Stimulated activated effector memory CD8-positive, alpha-beta T cell treated with anti-CD3 and anti-CD28 coated beads, Interleukin-12 subunit alpha, Interleukin-12 subunit beta, amount 100 ng/mL, for 72 hours (primary cell): Measurements from ENCODE around the gene SELENOM.
"Not testable (repeated sequence)": the region's sequence is repeated elsewhere in the genome, so short reads cannot be mapped to it uniquely, and the experiment has no call there.

Source experiments
- ATAC-seq: fragments of 150-1000 bp; cut with Tn5 transposase; 2 replicates; pipeline ENCODE4 v1.10.0; 2021
- DNase-seq, 2 donors: peaks; one replicate each; pipeline ENCODE4 v3.0.0; 2021 to 2022; ENCODE audit warnings: low spot score in 2 of 2
- H3K27ac Mint-ChIP-seq: one replicate; pipeline ENCODE4 v1.8.0; 2022; ENCODE audit warnings: mild to moderate bottlenecking, mixed read lengths
- H3K36me3 Mint-ChIP-seq: one replicate; pipeline ENCODE4 v1.8.0; 2022; ENCODE audit warnings: mild to moderate bottlenecking, mixed read lengths
- H3K4me1 Mint-ChIP-seq: one replicate; pipeline ENCODE4 v1.8.0; 2022; ENCODE audit warnings: mixed read lengths
- H3K4me3 Mint-ChIP-seq: one replicate; pipeline ENCODE4 v1.8.0; 2022; ENCODE audit warnings: mild to moderate bottlenecking, mixed read lengths
- H3K9me3 Mint-ChIP-seq: one replicate; pipeline ENCODE4 v1.8.0; 2022; ENCODE audit warnings: mixed read lengths

The SELENOM gene

DNA sequence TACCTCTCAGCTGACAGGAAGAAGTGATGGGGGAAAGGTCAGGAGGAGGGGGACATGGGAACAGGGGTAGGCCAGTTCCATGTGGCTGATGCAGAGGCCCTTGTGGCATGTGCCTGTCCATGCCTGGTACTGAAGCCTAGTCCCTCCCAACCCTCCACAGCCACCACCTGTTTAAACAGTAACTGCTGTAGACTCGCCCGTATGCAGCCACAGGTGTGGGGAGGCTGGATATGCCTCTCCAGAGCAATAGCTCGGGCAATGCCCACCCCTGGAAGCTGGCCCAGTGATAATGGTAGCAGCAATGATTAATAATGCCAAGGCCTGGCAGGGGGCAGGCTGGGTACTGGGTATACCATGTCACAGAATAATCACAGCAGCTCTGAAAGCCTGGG, 24.0 kb downstream of the SELENOM start:
- Mint-ChIP-seq H3K36me3 (no peaks in the 10 kb centered on the region), H3K4me3 (peak overlapping the region; percentile 87), H3K9me3 (no peaks in the 10 kb centered on the region), H3K4me1 (peaks cover 48% of the 10 kb centered on the region), H3K27ac (peak overlapping the region; percentile 91)
- ATAC-seq, result no peak
- no peak for DNase-seq

DNA sequence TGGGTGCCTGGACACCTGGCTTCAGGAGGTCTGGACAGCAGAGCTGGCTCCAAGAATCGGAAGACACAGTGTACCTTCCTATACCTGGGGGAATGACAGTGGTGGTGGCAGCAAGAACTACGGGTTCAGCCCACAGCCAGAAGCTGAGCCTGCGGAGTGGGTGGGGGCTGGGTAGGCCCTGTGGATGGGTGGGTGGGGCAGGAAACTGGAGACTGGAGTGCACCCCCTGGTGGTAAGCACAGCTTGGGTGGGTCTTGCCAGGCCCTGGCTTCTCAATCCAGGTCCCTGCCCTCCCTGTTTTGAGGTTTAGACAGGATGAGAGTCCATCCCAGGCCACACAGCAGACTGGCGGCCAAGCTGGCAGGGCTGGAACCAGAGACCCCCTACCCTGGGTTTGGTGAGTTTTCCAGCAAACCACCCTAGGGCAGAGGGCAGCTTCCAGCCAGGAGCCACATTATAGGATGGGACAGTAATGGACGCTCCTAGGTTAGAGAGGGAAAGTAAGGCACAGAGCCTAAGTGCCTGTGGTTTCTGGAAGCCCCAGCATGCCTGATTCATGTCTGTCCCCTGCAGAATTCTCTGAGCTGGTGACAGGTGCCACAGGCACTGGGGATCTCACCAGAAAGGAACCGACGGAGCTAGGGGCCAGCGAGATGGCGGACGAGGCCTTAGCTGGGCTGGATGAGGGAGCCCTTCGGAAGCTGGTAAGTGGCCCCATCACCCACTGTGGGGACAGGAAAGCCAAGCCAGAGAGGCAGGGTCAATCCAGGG, 24.6 kb downstream of the SELENOM start:
- H3K27ac Mint-ChIP-seq, result no peak overlapping the region
- H3K4me1 Mint-ChIP-seq, result peaks cover 48% of the 10 kb centered on the region
- no peak for DNase-seq
- no peaks in the 10 kb centered on the region for H3K36me3 Mint-ChIP-seq
- H3K9me3 Mint-ChIP-seq, result no peaks in the 10 kb centered on the region
- peak overlapping the region; percentile 87 for H3K4me3 Mint-ChIP-seq
- no peak for ATAC-seq

DNA sequence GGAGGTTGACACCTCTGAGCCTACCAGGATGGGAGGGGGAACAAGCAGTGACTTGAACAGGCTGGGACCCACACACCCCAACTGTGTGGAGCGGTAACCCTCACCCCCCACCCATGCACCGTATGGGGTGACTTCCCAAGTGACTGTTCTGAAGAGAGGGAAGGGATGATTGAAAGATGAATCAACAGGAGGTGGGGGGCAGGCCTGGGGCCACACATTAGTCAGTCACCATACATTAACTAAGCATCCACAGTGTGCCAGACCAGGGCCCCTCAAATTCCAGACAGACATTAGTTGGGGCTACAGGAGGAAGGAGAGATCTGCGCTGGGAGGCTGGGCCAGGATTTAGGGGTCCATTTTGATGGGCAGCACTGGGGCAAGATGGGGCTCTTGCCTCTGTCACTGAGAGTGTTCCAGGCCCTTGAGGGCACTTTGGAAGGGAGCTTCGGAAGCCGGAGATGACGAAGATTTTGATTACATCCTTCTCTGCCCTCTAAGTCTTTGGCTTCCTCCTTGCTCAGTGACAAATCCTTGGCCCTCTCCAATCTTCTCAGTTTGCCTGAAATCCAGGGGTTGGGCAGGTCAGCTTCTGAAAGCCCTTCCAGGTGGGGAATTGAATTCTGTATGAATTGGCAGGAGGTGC, 25.3 kb downstream of the SELENOM start:
- Mint-ChIP-seq H3K9me3 (no peaks in the 10 kb centered on the region), H3K4me1 (peaks cover 48% of the 10 kb centered on the region), H3K27ac (peak overlapping the region; percentile 52), H3K36me3 (no peaks in the 10 kb centered on the region), H3K4me3 (peak overlapping the region; percentile 87)
- peak; percentile 2 for ATAC-seq
- no peak for DNase-seq

DNA sequence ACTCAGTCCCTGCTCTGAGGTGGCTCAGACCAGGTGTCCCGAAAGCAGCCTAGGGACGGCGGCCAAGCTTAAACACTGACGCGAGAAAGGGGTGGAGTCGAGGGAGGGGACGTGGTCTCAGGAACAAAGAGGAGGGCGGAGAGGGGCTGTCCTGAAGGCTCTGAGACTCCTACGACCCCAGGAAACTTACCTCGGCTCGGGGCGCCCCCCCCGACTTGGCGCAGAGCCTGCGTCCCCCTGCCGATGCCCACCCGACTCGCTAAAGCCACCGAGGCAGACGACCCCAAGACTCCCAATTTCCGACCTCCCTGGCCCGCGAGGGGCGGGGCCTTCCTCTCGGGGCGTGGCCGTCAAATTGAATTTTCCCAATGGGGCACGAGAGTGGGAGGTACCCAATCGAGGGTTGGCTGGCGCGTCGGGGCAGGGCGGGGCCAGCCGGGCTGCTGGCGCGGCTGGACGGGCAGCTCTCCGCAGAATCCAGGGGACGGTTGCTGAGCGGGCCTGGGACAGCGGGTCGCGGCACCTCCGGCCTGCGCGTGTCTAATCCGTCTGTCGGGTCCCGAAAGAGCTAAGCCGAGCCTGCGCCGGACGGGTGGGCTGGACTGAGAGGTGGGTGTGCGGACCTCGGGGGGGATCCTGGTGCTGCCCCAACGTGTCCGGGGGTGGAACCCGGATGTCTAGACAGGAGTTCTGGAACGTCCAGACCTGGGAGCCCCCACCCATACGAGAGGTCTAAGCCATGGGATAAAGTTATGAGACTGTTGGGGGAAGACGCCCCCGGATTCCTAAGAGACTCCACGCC, 26.3 kb downstream of the SELENOM start, which contains the start of gene SMTN:
Gene SMTN (plus strand): TSS at position 471 of the 802 bp plus-strand sequence. CDS start 1,941 bp downstream, outside the sequence.
- peak; percentile 77 for ATAC-seq
- DNase-seq, result peak; percentile 83 to 95
- no peaks in the 10 kb centered on the region for H3K36me3 Mint-ChIP-seq
- H3K4me3 Mint-ChIP-seq, result peak within 1 kb of the TSS; percentile 87
- H3K27ac Mint-ChIP-seq, result peak within 1 kb of the TSS; percentile 52
- H3K4me1 Mint-ChIP-seq, result peaks cover 48% of the 10 kb centered on the region
- no peaks in the 10 kb centered on the region for H3K9me3 Mint-ChIP-seq

DNA sequence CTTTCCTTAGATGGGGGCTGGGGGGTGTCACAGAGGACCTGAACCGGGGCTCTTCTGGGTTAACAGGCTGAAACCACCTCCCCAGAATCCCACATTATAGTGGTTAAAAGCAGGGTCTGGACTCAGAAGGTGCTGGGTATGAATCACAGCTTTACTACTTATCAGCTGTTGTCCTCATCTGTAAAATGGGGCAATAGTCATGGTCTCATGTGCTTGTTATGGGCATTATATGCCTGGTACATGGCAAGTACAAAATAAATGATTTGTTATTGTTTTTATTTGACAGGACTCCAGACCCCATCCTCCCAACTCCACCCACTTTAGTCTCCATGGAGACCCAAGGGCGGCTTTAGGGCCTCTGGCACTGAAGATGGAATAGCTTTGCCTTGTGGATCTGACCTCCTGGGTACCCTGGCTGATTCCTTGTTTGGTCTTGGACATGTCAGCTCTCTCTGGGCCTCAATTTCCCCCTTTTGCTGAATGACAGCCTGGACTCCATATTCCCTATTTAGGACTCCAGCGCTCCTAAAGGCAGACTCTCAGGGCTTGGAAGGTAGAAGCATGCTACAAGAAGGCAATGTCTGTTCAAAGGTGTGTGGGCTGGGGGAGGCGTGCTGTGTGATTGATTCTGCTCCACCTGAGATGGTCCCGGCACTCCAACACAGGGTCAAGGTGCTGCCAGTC, 27.1 kb downstream of the SELENOM start:
- peak overlapping the region; percentile 52 for H3K27ac Mint-ChIP-seq
- H3K9me3 Mint-ChIP-seq, result no peaks in the 10 kb centered on the region
- H3K4me3 Mint-ChIP-seq, result peak overlapping the region; percentile 87
- ATAC-seq (no peak), DNase-seq (no peak)
- peaks cover 46% of the 10 kb centered on the region for H3K4me1 Mint-ChIP-seq
- H3K36me3 Mint-ChIP-seq, result no peaks in the 10 kb centered on the region

DNA sequence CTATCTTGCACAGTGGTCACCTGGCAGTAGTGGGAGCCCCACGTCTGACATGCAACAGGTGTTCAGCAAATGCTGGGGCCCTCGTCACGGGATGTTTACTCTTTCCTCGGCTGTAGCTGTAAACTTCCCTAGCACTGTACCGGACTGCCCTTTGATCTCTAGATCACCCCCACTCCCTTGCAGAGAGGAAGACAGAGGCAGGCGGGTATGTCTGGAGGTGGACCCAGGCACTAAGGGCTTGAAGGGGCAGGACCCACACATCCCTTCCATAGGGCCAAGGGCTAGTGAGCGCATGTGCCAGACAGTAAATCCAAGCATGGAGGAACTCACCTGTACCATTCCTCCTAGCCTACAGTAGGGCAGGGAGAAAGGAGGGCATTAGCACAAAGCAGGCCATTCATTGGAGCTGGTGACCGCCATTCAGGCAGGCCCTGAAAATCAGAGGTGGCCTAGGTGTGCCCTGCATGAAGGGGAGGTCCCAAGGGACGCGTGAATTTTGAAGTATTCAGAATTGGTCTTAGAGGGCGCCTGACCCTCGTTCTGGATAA, 28.2 kb downstream of the SELENOM start:
- peak overlapping the region; percentile 67 for H3K27ac Mint-ChIP-seq
- DNase-seq (no peak), ATAC-seq (no peak)
- no peaks in the 10 kb centered on the region for H3K9me3 Mint-ChIP-seq
- no peak overlapping the region for H3K4me3 Mint-ChIP-seq
- no peaks in the 10 kb centered on the region for H3K36me3 Mint-ChIP-seq
- H3K4me1 Mint-ChIP-seq, result peaks cover 38% of the 10 kb centered on the region

DNA sequence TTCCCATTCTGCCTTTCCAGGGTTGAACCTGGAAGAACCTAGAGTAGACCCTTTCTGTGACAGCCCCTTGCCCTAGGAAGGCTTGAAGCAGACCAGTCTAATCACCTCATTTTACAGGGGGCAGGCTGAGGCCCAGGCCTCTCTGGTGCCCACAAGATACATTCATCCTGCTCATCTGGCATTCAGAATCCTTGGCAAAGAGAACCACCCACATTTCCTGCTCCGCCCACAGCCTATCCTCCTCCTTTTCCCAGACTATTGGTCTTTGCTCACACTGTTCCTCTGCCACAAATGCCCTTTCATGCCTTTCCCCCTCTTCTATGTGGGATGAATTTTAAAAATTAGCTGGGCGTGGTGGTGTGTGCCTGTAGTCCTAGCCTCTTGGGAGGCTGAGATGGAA, 29.0 kb downstream of the SELENOM start:
- H3K4me3 Mint-ChIP-seq, DNase-seq: not testable (repeated sequence)

DNA sequence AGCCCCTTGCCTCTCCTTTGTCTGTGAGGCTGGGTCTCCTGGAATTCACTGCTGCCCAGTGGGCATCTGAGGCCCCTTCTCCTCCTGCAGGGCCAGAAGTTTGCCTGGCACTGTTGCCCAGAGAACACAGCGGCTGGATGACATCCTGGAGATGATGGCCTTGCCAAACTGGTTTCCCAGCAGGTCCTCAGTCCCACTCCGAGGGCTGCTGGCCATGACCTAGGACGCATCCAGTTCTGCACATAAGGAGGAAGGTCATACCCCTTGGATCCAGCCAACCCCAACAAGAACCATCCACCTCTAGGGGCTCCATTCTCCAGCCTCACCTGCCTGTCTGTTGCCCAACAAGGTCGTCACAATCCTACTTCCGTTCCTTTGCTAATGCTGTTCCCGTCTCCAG, 29.7 kb downstream of the SELENOM start:
- Mint-ChIP-seq H3K36me3 (no peaks in the 10 kb centered on the region), H3K4me1 (peaks cover 23% of the 10 kb centered on the region), H3K9me3 (no peaks in the 10 kb centered on the region), H3K4me3 (no peak overlapping the region), H3K27ac (no peak overlapping the region)
- DNase-seq (no peak), ATAC-seq (no peak)

More for the DNA sequence above, 29.0 kb downstream of the SELENOM start:
- not testable (repeated sequence) for H3K9me3 Mint-ChIP-seq, H3K36me3 Mint-ChIP-seq, ATAC-seq, H3K27ac Mint-ChIP-seq
- peaks cover 30% of the 10 kb centered on the region for H3K4me1 Mint-ChIP-seq

DNA sequence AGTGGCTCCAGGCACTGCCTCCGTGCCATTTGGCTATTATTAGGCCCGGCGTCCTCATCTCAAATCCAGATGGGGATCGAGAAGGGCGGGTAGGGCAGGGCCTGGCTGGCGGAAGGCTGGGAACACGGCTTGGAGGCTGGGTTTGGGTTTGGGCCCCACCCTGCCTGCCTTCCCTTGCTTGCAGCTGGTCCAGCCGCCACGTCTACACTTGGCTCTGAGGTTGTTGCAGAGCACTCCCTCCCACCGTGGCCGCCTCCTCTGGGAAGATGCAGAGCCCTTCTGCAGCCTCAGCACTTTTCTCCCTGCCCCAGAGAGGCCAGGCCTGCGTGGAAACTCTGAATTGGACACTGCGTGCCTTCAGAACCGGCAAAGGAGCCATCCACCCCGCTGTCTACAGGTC, 31.4 kb downstream of the SELENOM start:
- no peaks in the 10 kb centered on the region for H3K36me3 Mint-ChIP-seq
- ATAC-seq, result no peak
- DNase-seq, result no peak
- no peak overlapping the region for H3K4me3 Mint-ChIP-seq
- H3K9me3 Mint-ChIP-seq, result no peaks in the 10 kb centered on the region
- peaks cover 6% of the 10 kb centered on the region for H3K4me1 Mint-ChIP-seq
- H3K27ac Mint-ChIP-seq, result no peak overlapping the region

DNA sequence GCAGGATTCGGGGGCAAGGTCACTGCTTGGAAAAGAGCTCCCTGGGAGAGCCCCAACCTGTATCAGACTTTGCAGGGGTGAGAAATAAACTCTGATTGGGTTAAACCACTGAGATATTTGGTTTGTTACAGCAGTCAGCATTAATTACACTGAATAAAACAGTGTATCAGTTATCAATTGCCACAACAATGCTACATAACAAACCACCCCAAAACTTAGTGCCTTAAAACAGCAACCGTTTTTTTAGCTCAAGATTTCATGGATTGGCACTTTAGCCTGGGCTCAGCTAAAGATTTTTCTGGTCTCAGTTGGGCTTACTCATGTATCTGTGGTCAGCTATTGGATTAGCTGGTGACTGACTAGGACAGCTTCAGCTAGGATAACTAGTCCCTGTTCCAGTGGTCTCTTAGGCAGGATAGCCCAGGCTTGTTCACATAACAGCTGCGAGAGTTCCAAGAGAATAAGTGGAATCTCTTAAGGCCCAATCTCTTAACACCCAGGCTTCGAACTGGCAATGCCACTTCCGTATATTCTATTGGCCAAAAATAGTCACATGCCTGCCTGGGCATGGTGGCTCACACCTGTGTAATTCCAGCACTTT, 33.7 kb downstream of the SELENOM start:
- H3K4me3 Mint-ChIP-seq, H3K4me1 Mint-ChIP-seq, ATAC-seq, H3K36me3 Mint-ChIP-seq, H3K9me3 Mint-ChIP-seq, H3K27ac Mint-ChIP-seq, DNase-seq: not testable (repeated sequence)

DNA sequence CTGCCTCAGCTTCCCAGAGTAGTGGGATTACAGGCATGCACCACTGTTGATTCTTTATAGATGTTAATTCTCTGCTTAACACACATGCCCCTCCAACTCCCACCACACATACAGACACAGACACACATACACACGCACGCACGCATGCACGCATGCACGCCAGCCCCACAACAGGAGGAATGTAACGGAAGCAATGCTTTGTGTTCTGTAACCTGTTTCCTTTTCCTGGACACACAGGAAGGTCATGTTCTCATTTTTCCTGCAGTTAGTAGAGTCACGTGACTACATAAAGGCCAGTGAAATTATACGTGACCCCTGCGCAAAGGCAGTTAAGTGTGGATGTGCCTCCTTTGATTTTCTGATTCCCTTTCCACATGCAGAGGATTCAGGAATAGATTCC, 34.2 kb downstream of the SELENOM start:
- not testable (repeated sequence) for H3K9me3 Mint-ChIP-seq, DNase-seq, ATAC-seq, H3K36me3 Mint-ChIP-seq, H3K4me1 Mint-ChIP-seq, H3K4me3 Mint-ChIP-seq, H3K27ac Mint-ChIP-seq

DNA sequence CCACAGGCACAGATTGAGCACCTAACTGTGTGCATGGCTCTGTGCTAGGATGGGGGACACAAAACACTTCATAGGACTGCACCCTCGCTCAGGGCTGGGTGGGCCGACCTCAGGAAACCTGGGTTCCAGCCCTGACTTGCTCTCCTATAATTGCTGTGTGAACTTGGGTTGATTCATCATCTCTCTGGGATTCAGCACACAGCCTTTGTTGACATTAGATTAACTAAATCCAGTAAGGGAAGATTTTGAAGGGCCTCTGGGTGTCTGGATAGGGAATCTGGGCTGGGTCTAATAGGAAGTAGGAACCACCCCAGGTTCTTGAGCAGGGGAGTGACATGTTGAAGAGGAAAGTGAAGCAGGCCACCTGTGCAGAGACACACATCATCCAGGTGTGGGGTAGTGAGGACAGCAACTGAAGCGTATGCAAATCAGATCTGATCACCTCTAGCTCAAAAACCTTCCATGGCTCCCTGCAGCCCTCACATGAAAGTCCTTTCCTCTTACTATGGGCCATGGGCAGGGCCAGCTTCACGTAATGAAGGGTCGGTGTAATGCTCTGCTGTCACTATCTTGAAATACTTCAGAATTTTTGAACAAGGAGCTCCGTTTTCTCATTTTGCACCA, 37.6 kb downstream of the SELENOM start:
- H3K4me1 Mint-ChIP-seq, H3K9me3 Mint-ChIP-seq, DNase-seq, H3K4me3 Mint-ChIP-seq, ATAC-seq, H3K36me3 Mint-ChIP-seq, H3K27ac Mint-ChIP-seq: not testable (repeated sequence)

DNA sequence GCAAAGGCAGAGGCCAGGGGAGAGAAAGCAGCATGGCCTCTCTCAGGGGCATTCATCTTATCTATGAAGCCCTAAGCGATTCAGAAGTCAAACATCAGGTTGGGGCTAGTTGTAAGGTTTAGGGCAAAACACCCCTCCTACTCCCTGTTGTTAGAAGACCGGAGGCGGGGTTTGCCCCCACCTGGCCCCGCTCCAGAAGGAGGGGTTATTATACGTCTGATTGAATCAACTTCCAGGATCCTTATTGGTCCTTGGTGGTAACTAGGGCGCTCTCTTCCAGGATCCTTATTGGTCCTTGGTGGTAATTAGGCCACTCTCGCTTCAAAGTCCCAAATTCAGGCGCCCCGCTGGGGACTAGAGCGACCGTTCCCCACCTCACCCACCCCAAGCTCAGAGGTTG, 38.4 kb downstream of the SELENOM start:
- no peaks in the 10 kb centered on the region for H3K36me3 Mint-ChIP-seq
- DNase-seq (no peak), ATAC-seq (no peak)
- no peak overlapping the region for H3K27ac Mint-ChIP-seq
- H3K9me3 Mint-ChIP-seq, result peaks cover 3% of the 10 kb centered on the region
- H3K4me3 Mint-ChIP-seq, result no peak overlapping the region
- H3K4me1 Mint-ChIP-seq, result no peaks in the 10 kb centered on the region

DNA sequence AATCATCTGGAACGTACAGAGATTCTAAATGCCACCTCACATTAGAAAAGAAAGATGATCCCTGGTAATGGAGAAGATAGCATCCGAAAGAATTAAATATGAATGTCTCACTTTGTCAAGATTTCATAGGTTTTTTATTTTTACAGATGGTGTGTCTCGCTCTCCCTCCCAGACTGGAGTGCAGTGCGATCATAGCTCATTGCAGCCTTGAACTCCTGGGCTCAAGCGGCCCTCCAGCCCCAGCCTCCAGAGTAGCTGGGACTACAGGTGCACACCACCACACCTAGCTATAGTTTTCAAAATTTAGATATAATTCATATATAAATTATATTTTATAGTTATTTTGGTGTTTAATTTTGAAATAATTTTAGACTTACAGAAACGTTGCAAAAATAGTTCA, 43.0 kb downstream of the SELENOM start:
- ATAC-seq (no peak), DNase-seq (no peak)
- no peaks in the 10 kb centered on the region for H3K4me1 Mint-ChIP-seq
- H3K9me3 Mint-ChIP-seq, result peaks cover 6% of the 10 kb centered on the region
- peak overlapping the region; percentile 23 for H3K4me3 Mint-ChIP-seq
- H3K36me3 Mint-ChIP-seq, result no peaks in the 10 kb centered on the region
- H3K27ac Mint-ChIP-seq, result no peak overlapping the region
